Measurements from ENCODE around the gene EDN3.

DNA sequence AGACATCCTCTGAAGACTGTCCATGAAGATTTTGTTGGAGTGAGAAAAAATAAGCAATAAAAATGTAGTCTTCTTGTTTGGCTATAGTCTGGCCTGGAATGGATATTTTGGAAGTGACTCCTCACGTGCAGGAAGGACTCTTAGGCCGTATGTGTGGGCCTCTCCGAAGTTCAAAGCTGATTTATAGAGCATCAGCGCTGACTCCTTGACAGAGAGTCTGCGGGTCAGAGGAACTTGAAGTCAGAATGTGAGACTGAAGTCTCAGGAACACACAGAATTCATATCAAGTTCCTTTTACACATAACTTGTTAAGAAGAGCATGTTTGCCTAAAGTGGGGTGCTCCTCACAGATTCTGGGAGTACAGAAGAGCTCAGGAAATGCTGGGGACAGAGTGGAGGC lies 36.1 kb downstream of the EDN3 start:
- no peak for TF ChIP-seq POLR2A (IDR thresholded peaks at IDR 0.05; ENCODE audit: low read depth, low read length)
- no peak for TF ChIP-seq POLR2AphosphoS5 (IDR thresholded peaks at IDR 0.05; ENCODE audit: low read depth, low read length)

Data from GM12892 (cell line).